ENCODE measurements around the gene MRPL41. TPM values are rescaled to one million over a fixed set of nuclear protein-coding genes. Genes with fewer than 3 reads are reported as not detected.
A peak's percentile ranks its signal among the peaks of the same experiment; 100 is the strongest.
"Not testable (repeated sequence)": the region's sequence is repeated elsewhere in the genome, so short reads cannot be mapped to it uniquely, and the experiment has no call there.

The MRPL41 gene
- total RNA-seq, 1 experiment from 2014 or later, result 65.2 TPM

- in situ Hi-C loops (cut with HindIII; ENCODE audit: low pct_unique_long_range_greater_than_20kb, low sequenced_read_pairs), result no loop called here
- no peak for DNase-seq (ENCODE audit: low read depth)
Observed at GRCh38 chr9:137544176-137544760, 7.4 kb upstream of the MRPL41 start.

DNA sequence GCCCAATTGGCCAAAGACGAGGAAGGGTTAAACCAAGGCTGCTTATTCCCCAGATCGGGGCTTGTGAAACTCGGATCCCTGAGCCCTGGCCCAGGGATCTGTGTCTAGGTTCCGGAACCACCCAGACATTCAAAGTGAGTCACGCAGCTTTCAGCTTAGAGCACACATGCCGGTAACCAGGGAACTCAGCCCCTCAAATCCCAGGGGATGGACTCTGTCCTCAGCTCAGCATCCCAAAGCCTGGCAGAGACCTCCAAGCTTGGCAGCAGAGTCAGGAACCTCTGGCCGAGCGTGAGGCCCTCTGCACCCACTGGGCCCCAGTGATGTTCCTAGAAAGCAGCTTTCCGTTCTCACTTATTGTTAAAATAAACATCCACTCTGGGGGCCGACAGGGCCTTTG lies 6.6 kb upstream of the MRPL41 start:
- in situ Hi-C loops (cut with HindIII; ENCODE audit: low pct_unique_long_range_greater_than_20kb, low sequenced_read_pairs), result no loop called here
- DNase-seq (ENCODE audit: low read depth), result no peak

GRCh38 chr9:137547687-137548543 lies 3.8 kb upstream of the MRPL41 start:
- in situ Hi-C loops (cut with HindIII; ENCODE audit: low pct_unique_long_range_greater_than_20kb, low sequenced_read_pairs), result no loop called here
- no peak for DNase-seq (ENCODE audit: low read depth)

GRCh38 chr9:137550231-137550621 lies 1.5 kb upstream of the MRPL41 start, which contains the start of gene PNPLA7:
Gene PNPLA7, minus strand, starts transcription at chr9:137550402. Its CDS starts 205 bp downstream, at chr9:137550197.
- DNase-seq (ENCODE audit: low read depth), result peak; percentile 89
- in situ Hi-C loops (cut with HindIII; ENCODE audit: low pct_unique_long_range_greater_than_20kb, low sequenced_read_pairs), result no loop called here

- in situ Hi-C loops (cut with HindIII; ENCODE audit: low pct_unique_long_range_greater_than_20kb, low sequenced_read_pairs); DNase-seq (ENCODE audit: low read depth): not testable (repeated sequence)
Observed at GRCh38 chr9:137550958-137551263, 768 bp upstream of the MRPL41 start.

GRCh38 chr9:137552022-137552768 lies 516 bp downstream of the MRPL41 start:
- DNase-seq (ENCODE audit: low read depth), result no peak
- in situ Hi-C loops (cut with HindIII; ENCODE audit: low pct_unique_long_range_greater_than_20kb, low sequenced_read_pairs), result no loop called here

GRCh38 chr9:137553654-137554053 lies 2.0 kb downstream of the MRPL41 start:
- in situ Hi-C loops (cut with HindIII; ENCODE audit: low pct_unique_long_range_greater_than_20kb, low sequenced_read_pairs); DNase-seq (ENCODE audit: low read depth): not testable (repeated sequence)

DNA sequence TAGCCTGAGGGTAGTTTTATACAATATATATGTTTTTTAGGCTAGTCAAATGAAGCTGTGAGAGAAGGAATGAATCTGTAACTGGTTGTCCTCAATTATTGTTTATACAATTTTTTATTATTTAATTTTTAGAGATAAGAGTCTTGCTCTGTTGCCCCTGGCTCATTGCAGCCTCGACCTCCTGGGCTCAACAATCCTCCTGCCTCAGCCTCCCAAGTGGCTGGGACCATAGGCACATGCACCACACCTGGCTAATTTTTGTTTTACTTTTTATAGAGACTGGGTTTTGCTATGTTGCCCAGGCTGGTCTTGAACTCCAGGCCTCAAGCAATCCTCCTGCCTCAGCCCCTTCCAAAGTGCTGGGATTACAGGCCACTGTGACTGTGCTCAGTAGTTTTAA lies 2.7 kb downstream of the MRPL41 start:
- in situ Hi-C loops (cut with HindIII; ENCODE audit: low pct_unique_long_range_greater_than_20kb, low sequenced_read_pairs), result no loop called here
- DNase-seq (ENCODE audit: low read depth), result no peak

DNA sequence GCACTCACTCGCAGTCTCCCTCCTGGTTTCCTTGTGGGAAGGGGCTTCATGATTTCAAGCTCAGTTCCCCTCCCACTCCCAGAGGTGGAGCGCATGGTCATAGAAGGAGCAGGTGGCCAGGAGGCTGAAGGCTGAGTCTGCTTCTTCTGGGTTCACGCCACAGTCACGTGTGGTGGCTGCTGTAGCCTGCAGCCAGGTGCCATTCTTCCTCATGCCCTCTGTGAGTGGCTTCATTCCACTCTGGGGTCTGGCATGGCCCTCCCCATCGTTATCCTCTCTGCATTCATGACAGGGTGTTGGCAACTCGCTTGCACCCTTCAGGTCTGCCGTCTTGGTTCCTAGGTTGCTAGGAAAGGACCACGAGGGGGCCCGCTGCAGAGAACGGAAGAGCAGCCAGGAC lies 3.5 kb downstream of the MRPL41 start:
- no peak for DNase-seq (ENCODE audit: low read depth)
- in situ Hi-C loops (cut with HindIII; ENCODE audit: low pct_unique_long_range_greater_than_20kb, low sequenced_read_pairs), result no loop called here

DNA sequence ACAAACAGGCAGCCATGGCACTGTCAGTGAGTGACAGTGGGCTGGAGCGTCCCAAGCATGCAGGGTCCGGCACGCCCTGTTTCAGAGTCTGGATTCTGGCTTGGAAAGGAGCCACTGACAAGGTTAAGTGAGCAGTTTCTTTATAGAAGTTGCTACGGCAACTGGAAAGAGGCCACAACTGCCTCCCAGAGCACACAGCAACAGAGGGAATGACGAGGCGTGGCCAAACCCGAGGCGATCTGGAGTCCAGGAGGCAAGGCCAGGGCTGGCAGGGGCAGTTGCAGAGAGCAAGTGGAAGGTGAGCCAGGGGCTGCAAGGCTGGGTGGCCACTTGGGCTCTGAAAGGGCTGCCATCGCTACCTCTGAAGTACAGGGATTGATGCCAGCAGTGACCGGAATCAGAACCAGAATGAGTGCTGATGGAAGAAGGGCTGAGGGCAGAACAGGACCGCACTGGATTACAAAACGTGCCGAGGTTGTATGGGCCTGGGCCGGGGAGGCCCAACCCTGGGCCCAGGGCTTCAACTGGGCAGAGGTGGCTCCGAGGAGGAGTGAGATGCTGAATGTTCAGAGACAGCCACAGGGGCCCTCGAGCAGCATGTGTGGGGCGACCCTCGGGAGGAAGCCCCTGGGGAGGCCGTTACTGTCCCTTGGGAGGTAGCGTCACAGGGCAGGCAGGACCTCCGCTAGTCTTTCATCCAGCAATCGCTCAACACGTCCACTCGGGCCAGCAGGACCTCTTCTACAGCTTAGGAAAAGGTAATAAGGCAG lies 4.6 kb downstream of the MRPL41 start:
- peak; percentile 62 for DNase-seq (ENCODE audit: low read depth)
- in situ Hi-C loops (cut with HindIII; ENCODE audit: low pct_unique_long_range_greater_than_20kb, low sequenced_read_pairs), result no loop called here

GRCh38 chr9:137558127-137558526 lies 6.4 kb downstream of the MRPL41 start:
- in situ Hi-C loops (cut with HindIII; ENCODE audit: low pct_unique_long_range_greater_than_20kb, low sequenced_read_pairs), result no loop called here
- no peak for DNase-seq (ENCODE audit: low read depth)

- no peak for DNase-seq (ENCODE audit: low read depth)
- in situ Hi-C loops (cut with HindIII; ENCODE audit: low pct_unique_long_range_greater_than_20kb, low sequenced_read_pairs), result no loop called here
Observed at GRCh38 chr9:137564134-137564533, 12.5 kb downstream of the MRPL41 start.

- in situ Hi-C loops (cut with HindIII; ENCODE audit: low pct_unique_long_range_greater_than_20kb, low sequenced_read_pairs), result no loop called here
- DNase-seq (ENCODE audit: low read depth), result no peak
Observed at GRCh38 chr9:137564817-137565411, 13.2 kb downstream of the MRPL41 start.

GRCh38 chr9:137568445-137568844 lies 16.8 kb downstream of the MRPL41 start:
- DNase-seq (ENCODE audit: low read depth); in situ Hi-C loops (cut with HindIII; ENCODE audit: low pct_unique_long_range_greater_than_20kb, low sequenced_read_pairs): not testable (repeated sequence)

DNA sequence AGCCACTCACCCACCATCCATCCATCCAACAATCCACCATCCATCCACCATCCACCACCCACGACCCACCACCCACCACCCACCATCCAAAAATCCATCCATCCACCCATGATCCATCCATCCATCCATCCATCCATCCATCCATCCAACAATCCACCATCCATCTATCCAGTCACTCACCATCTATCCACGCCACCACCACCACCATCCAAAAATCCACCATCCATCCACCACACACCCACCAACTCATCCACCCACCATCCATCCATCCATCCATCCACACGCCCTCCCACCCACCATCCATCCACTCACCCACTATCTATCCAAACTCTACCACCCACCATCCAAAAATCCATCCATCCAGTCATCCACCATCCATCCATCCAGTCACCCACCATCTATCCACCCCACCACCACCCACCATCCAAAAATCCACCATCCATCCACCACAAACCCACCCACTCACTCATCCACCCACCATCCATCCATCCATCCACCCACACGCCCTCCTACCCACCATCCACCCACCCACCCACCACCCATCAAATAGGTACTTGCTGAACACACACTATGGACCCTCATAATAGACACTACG lies 18.0 kb downstream of the MRPL41 start:
- in situ Hi-C loops (cut with HindIII; ENCODE audit: low pct_unique_long_range_greater_than_20kb, low sequenced_read_pairs), result no loop called here
- no peak for DNase-seq (ENCODE audit: low read depth)

DNA sequence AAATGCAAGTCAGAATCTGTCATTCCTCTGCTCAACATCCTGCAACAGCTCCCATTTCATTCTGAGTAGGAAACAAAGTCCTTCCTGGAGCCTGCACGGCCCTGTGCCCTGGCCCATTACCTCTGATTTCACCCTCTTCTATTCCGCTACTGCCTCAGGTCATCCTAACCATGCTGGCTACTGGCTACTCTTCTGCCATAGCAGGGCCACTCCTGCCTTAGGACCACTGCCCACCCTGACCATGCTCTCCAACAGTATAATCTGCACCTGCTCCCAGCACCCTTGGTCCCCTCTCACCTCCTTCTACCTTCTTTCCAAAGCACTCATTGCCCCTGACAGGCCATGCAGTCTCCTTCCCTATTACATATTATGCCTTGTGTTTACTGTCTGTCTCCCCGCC lies 18.9 kb downstream of the MRPL41 start:
- in situ Hi-C loops (cut with HindIII; ENCODE audit: low pct_unique_long_range_greater_than_20kb, low sequenced_read_pairs), result no loop called here
- DNase-seq (ENCODE audit: low read depth), result no peak

GRCh38 chr9:137574192-137574591 lies 22.5 kb downstream of the MRPL41 start:
- DNase-seq (ENCODE audit: low read depth), result no peak
- in situ Hi-C loops (cut with HindIII; ENCODE audit: low pct_unique_long_range_greater_than_20kb, low sequenced_read_pairs), result no loop called here

- peak; percentile 49 for DNase-seq (ENCODE audit: low read depth)
- in situ Hi-C loops (cut with HindIII; ENCODE audit: low pct_unique_long_range_greater_than_20kb, low sequenced_read_pairs), result no loop called here
Observed at GRCh38 chr9:137575364-137575715, 23.7 kb downstream of the MRPL41 start.

Measured in Caki2 (cell line).